Measurements from ENCODE around the gene CDKN2AIPNL. TPM values are rescaled to one million over a fixed set of nuclear protein-coding genes. Genes with fewer than 3 reads are reported as not detected.

The CDKN2AIPNL gene
- total RNA-seq, 1 donor from 2014 or later = 22.8 TPM

- no peaks in the 10 kb centered on the region for H3K36me3 Mint-ChIP-seq (ENCODE audit: low read depth, unreplicated experiment)
- Histone ChIP-seq H3K4me2 (ENCODE audit: low read length) (no peak overlapping the region), H2AFZ (ENCODE audit: low read depth, low read length) (no peak overlapping the region), H3K27ac (ENCODE audit: low read depth, low read length) (no peak overlapping the region), H3K4me1 (ENCODE audit: insufficient read depth, low read length) (no peaks in the 10 kb centered on the region), H3K4me3 (ENCODE audit: insufficient read depth, low read depth, low read length) (no peak overlapping the region), H3K27me3 (ENCODE audit: insufficient read depth, low read length) (no peaks in the 10 kb centered on the region), H3K36me3 (ENCODE audit: insufficient read depth, low read length) (no peaks in the 10 kb centered on the region), H3K9me3 (ENCODE audit: insufficient read depth, low read depth, low read length) (no peaks in the 10 kb centered on the region), H3K79me2 (ENCODE audit: insufficient read depth, low read length) (no peaks in the 10 kb centered on the region), H3K9ac (ENCODE audit: low read length) (no peak overlapping the region), H4K20me1 (ENCODE audit: insufficient read depth, low read length) (no peaks in the 10 kb centered on the region)
- H3K4me3 Mint-ChIP-seq (ENCODE audit: unreplicated experiment) = no peak overlapping the region
- DNase-seq (ENCODE audit: low read depth) = no peak
- H3K4me1 Mint-ChIP-seq (ENCODE audit: low read depth, unreplicated experiment) = peaks cover 2% of the 10 kb centered on the region
- no peak overlapping the region for H3K27ac Mint-ChIP-seq (ENCODE audit: unreplicated experiment)
- no peaks in the 10 kb centered on the region for H3K9me3 Mint-ChIP-seq (ENCODE audit: unreplicated experiment)
- no peak for TF ChIP-seq CTCF (IDR thresholded peaks at IDR 0.05; ENCODE audit: insufficient read depth, low read depth, low read length)
- H3K27me3 Mint-ChIP-seq (ENCODE audit: low read depth, unreplicated experiment) = no peaks in the 10 kb centered on the region
- FAIRE-seq = no peak
Observed at GRCh38 chr5:134427540-134428041, 15.9 kb upstream of the CDKN2AIPNL start.

- Histone ChIP-seq H3K27me3 (ENCODE audit: insufficient read depth, low read length) (no peaks in the 10 kb centered on the region), H2AFZ (ENCODE audit: low read depth, low read length) (no peak overlapping the region), H3K9me3 (ENCODE audit: insufficient read depth, low read depth, low read length) (no peaks in the 10 kb centered on the region), H3K4me3 (ENCODE audit: insufficient read depth, low read depth, low read length) (no peak overlapping the region), H4K20me1 (ENCODE audit: insufficient read depth, low read length) (no peaks in the 10 kb centered on the region), H3K27ac (ENCODE audit: low read depth, low read length) (no peak overlapping the region), H3K79me2 (ENCODE audit: insufficient read depth, low read length) (no peaks in the 10 kb centered on the region), H3K4me2 (ENCODE audit: low read length) (no peak overlapping the region), H3K4me1 (ENCODE audit: insufficient read depth, low read length) (no peaks in the 10 kb centered on the region), H3K9ac (ENCODE audit: low read length) (no peak overlapping the region), H3K36me3 (ENCODE audit: insufficient read depth, low read length) (no peaks in the 10 kb centered on the region)
- DNase-seq (ENCODE audit: low read depth) (no peak), FAIRE-seq (no peak)
- H3K27ac Mint-ChIP-seq (ENCODE audit: unreplicated experiment) = no peak overlapping the region
- H3K36me3 Mint-ChIP-seq (ENCODE audit: low read depth, unreplicated experiment) = no peaks in the 10 kb centered on the region
- TF ChIP-seq CTCF (IDR thresholded peaks at IDR 0.05; ENCODE audit: insufficient read depth, low read depth, low read length) (no peak), EZH2 (IDR thresholded peaks at IDR 0.05; ENCODE audit: insufficient read depth, low read length) (no peak)
- no peaks in the 10 kb centered on the region for H3K27me3 Mint-ChIP-seq (ENCODE audit: low read depth, unreplicated experiment)
- H3K4me1 Mint-ChIP-seq (ENCODE audit: low read depth, unreplicated experiment) = no peaks in the 10 kb centered on the region
- no peak overlapping the region for H3K4me3 Mint-ChIP-seq (ENCODE audit: unreplicated experiment)
- H3K9me3 Mint-ChIP-seq (ENCODE audit: unreplicated experiment) = no peaks in the 10 kb centered on the region
Observed at GRCh38 chr5:134426361-134426760, 14.7 kb upstream of the CDKN2AIPNL start.

GRCh38 chr5:134423376-134423775 is 11.7 kb upstream of the CDKN2AIPNL start:
- no peaks in the 10 kb centered on the region for H3K9me3 Mint-ChIP-seq (ENCODE audit: unreplicated experiment)
- FAIRE-seq = no peak
- Histone ChIP-seq H3K4me2 (ENCODE audit: low read length) (no peak overlapping the region), H3K36me3 (ENCODE audit: insufficient read depth, low read length) (no peaks in the 10 kb centered on the region), H3K27me3 (ENCODE audit: insufficient read depth, low read length) (no peaks in the 10 kb centered on the region), H3K4me1 (ENCODE audit: insufficient read depth, low read length) (no peaks in the 10 kb centered on the region), H3K9me3 (ENCODE audit: insufficient read depth, low read depth, low read length) (no peaks in the 10 kb centered on the region), H4K20me1 (ENCODE audit: insufficient read depth, low read length) (no peaks in the 10 kb centered on the region), H3K4me3 (ENCODE audit: insufficient read depth, low read depth, low read length) (no peak overlapping the region), H3K27ac (ENCODE audit: low read depth, low read length) (no peak overlapping the region), H3K79me2 (ENCODE audit: insufficient read depth, low read length) (no peaks in the 10 kb centered on the region), H3K9ac (ENCODE audit: low read length) (no peak overlapping the region), H2AFZ (ENCODE audit: low read depth, low read length) (no peak overlapping the region)
- DNase-seq (ENCODE audit: low read depth) = no peak
- TF ChIP-seq EZH2 (IDR thresholded peaks at IDR 0.05; ENCODE audit: insufficient read depth, low read length) (no peak), CTCF (IDR thresholded peaks at IDR 0.05; ENCODE audit: insufficient read depth, low read depth, low read length) (no peak)
- no peak overlapping the region for H3K27ac Mint-ChIP-seq (ENCODE audit: unreplicated experiment)
- peaks cover 2% of the 10 kb centered on the region for H3K4me1 Mint-ChIP-seq (ENCODE audit: low read depth, unreplicated experiment)
- H3K36me3 Mint-ChIP-seq (ENCODE audit: low read depth, unreplicated experiment) = no peaks in the 10 kb centered on the region
- H3K4me3 Mint-ChIP-seq (ENCODE audit: unreplicated experiment) = no peak overlapping the region
- H3K27me3 Mint-ChIP-seq (ENCODE audit: low read depth, unreplicated experiment) = no peaks in the 10 kb centered on the region

Data from astrocyte (in vitro differentiated cells and primary cell).